ENCODE results near the gene SRF. TPM values are rescaled to one million over a fixed set of nuclear protein-coding genes. Genes with fewer than 3 reads are reported as not detected.

The SRF gene
- total and polyA plus RNA-seq, 3 donors from 2014 or later = 28.4 to 39.2 (median 36.5) TPM

- Histone ChIP-seq H3K27me3 (no peaks in the 10 kb centered on the region), H3K27ac (no peak overlapping the region), H3K36me3 (ENCODE audit: low read depth, missing control alignments) (no peaks in the 10 kb centered on the region), H3K9me3 (no peaks in the 10 kb centered on the region), H3K4me1 (no peaks in the 10 kb centered on the region), H3K4me3 (no peak overlapping the region)
- intact Hi-C loops (cut with DNase I; ENCODE audit: low total_unique reads) = no loop called here
- DNase-seq = no peak
- TF ChIP-seq CTCF (IDR thresholded peaks at IDR 0.05) = no peak
- no peak for TF ChIP-seq POLR2A (IDR thresholded peaks at IDR 0.05)
- WGBS, 2 donors = 93 to 97% methylated on average over 23 of the region's 23 CpGs
Observed at GRCh38 chr6:43204271-43205105, 33.4 kb downstream of the SRF start.

- no peaks in the 10 kb centered on the region for H3K4me1 ChIP-seq
- DNase-seq = no peak
- no peaks in the 10 kb centered on the region for H3K9me3 ChIP-seq
- no peak overlapping the region for H3K4me3 ChIP-seq
- H3K36me3 ChIP-seq (ENCODE audit: low read depth, missing control alignments) = no peaks in the 10 kb centered on the region
- no peak overlapping the region for H3K27ac ChIP-seq
- intact Hi-C loops (cut with DNase I; ENCODE audit: low total_unique reads) = no loop called here
- 97 to 98% methylated on average over 10 of the region's 10 CpGs for WGBS, 2 donors
- no peak for TF ChIP-seq CTCF (IDR thresholded peaks at IDR 0.05)
- TF ChIP-seq POLR2A (IDR thresholded peaks at IDR 0.05) = no peak
- H3K27me3 ChIP-seq = no peaks in the 10 kb centered on the region
Observed at GRCh38 chr6:43205849-43206248, 34.8 kb downstream of the SRF start.

GRCh38 chr6:43207286-43207685 lies 36.2 kb downstream of the SRF start:
- Histone ChIP-seq H3K27me3 (no peaks in the 10 kb centered on the region), H3K4me1 (no peaks in the 10 kb centered on the region), H3K9me3 (no peaks in the 10 kb centered on the region), H3K27ac (no peak overlapping the region), H3K4me3 (no peak overlapping the region), H3K36me3 (ENCODE audit: low read depth, missing control alignments) (no peaks in the 10 kb centered on the region)
- DNase-seq = no peak
- no peak for TF ChIP-seq CTCF (IDR thresholded peaks at IDR 0.05)
- no peak for TF ChIP-seq POLR2A (IDR thresholded peaks at IDR 0.05)
- 91 to 95% methylated on average over 2 of the region's 2 CpGs for WGBS, 2 donors
- intact Hi-C loops (cut with DNase I; ENCODE audit: low total_unique reads) = no loop called here

- no peaks in the 10 kb centered on the region for H3K27me3 ChIP-seq
- no peaks in the 10 kb centered on the region for H3K36me3 ChIP-seq (ENCODE audit: low read depth, missing control alignments)
- no peak overlapping the region for H3K4me3 ChIP-seq
- intact Hi-C loops (cut with DNase I; ENCODE audit: low total_unique reads) = no loop called here
- H3K9me3 ChIP-seq = no peaks in the 10 kb centered on the region
- no peak overlapping the region for H3K27ac ChIP-seq
- no peaks in the 10 kb centered on the region for H3K4me1 ChIP-seq
- no peak for TF ChIP-seq POLR2A (IDR thresholded peaks at IDR 0.05)
- no peak for TF ChIP-seq CTCF (IDR thresholded peaks at IDR 0.05)
- no peak for DNase-seq
- WGBS, 2 donors = 74 to 79% methylated on average over 1 of the region's 1 CpG
Observed at GRCh38 chr6:43211955-43212354, 40.9 kb downstream of the SRF start.

GRCh38 chr6:43213431-43213830 lies 42.4 kb downstream of the SRF start:
- intact Hi-C loops (cut with DNase I; ENCODE audit: low total_unique reads) = no loop called here
- no peak for DNase-seq
- Histone ChIP-seq H3K9me3 (no peaks in the 10 kb centered on the region), H3K4me3 (no peak overlapping the region), H3K27me3 (no peaks in the 10 kb centered on the region), H3K27ac (no peak overlapping the region), H3K36me3 (ENCODE audit: low read depth, missing control alignments) (no peaks in the 10 kb centered on the region), H3K4me1 (no peaks in the 10 kb centered on the region)
- no peak for TF ChIP-seq CTCF (IDR thresholded peaks at IDR 0.05)
- no peak for TF ChIP-seq POLR2A (IDR thresholded peaks at IDR 0.05)
- 84 to 86% methylated on average over 10 to 11 of the region's 11 CpGs for WGBS, 2 donors
